ENCODE results near the gene MRPS11. TPM values are rescaled to one million over a fixed set of nuclear protein-coding genes. Genes with fewer than 3 reads are reported as not detected.

The MRPS11 gene
- polyA plus RNA-seq, 1 donor, result 47.2 TPM

Other genes starting within 250 kb of the MRPS11 start
- 13.7 TPM for gene NTRK3, start 211.0 kb upstream of the MRPS11 start, polyA plus RNA-seq (ENCODE audit: insufficient read length)
- 28.2 TPM for gene MRPL46, start 320 bp upstream of the MRPS11 start, polyA plus RNA-seq (ENCODE audit: insufficient read length)
- 11.9 TPM for gene DET1, start 79.0 kb downstream of the MRPS11 start, polyA plus RNA-seq (ENCODE audit: insufficient read length)
- 5.9 TPM for gene AEN, start 153.6 kb downstream of the MRPS11 start, polyA plus RNA-seq (ENCODE audit: insufficient read length)
- gene ISG20, start 171.3 kb downstream of the MRPS11 start, polyA plus RNA-seq (ENCODE audit: insufficient read length), result 1.2 TPM